ENCODE measurements around the gene SORCS2. TPM values are rescaled to one million over a fixed set of nuclear protein-coding genes. Genes with fewer than 3 reads are reported as not detected.

Gene SORCS2
- polyA plus RNA-seq, 1 donor (not counting 4 experiments of a cell fraction or from before 2014, with no cell fraction given) = 0.09 TPM

DNA sequence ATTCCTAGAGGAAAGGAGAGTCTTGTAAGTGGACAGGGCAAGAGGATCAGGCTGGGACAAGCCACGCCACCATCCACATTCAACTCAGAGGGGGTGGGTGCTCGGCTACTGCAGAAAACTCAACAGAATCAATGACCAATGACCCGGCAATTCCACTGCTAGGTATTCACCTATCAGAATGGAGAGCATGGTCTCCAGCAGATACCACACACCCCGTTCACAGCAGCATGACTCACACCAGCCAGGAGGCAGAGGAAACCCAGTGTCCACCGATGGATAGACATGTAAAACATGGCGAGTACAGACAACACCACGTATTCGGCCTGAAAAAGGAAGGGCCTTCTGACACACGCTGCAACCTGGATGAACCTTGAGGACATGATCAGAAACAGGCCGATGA, 571.5 kb downstream of the SORCS2 start:
- TF ChIP-seq, protein P1, sequence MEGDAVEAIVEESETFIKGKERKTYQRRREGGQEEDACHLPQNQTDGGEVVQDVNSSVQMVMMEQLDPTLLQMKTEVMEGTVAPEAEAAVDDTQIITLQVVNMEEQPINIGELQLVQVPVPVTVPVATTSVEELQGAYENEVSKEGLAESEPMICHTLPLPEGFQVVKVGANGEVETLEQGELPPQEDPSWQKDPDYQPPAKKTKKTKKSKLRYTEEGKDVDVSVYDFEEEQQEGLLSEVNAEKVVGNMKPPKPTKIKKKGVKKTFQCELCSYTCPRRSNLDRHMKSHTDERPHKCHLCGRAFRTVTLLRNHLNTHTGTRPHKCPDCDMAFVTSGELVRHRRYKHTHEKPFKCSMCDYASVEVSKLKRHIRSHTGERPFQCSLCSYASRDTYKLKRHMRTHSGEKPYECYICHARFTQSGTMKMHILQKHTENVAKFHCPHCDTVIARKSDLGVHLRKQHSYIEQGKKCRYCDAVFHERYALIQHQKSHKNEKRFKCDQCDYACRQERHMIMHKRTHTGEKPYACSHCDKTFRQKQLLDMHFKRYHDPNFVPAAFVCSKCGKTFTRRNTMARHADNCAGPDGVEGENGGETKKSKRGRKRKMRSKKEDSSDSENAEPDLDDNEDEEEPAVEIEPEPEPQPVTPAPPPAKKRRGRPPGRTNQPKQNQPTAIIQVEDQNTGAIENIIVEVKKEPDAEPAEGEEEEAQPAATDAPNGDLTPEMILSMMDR (optimal IDR thresholded peaks at IDR 0.05 in 1 of 3, IDR thresholded peaks at IDR 0.05 in 1 of 3, conservative IDR thresholded peaks at IDR 0.05 in 1 of 3; ENCODE audit: extremely low read depth in 1 of 3, insufficient read depth in 2 of 3, low read length in 3 of 3) = no peak
- no peak for TF ChIP-seq EZH2 (IDR thresholded peaks at IDR 0.05; ENCODE audit: low read length)
- H4K20me1 ChIP-seq (ENCODE audit: control insufficient read depth, extremely low read depth, insufficient read depth, low read length) = peaks cover 2% of the 10 kb centered on the region
- no peak overlapping the region for H3K4me2 ChIP-seq (ENCODE audit: control insufficient read depth, extremely low read depth, insufficient read depth, low read depth, low read length)
- no peak overlapping the region for H3K4me3 ChIP-seq (ENCODE audit: control insufficient read depth in 2 of 3, extremely low read depth in 1 of 3, insufficient read depth in 2 of 3, low read depth in 1 of 3, low read length in 3 of 3)
- dilution Hi-C loops (cut with MboI; ENCODE audit: extremely low pct_ligation_motif_present, low sequenced_read_pairs) = no loop called here
- DNase-seq (ENCODE audit: low read depth, low spot score) (no peak), FAIRE-seq (no peak)
- no peaks in the 10 kb centered on the region for H3K79me2 ChIP-seq (ENCODE audit: control insufficient read depth, insufficient read depth, low read length)
- no peak overlapping the region for H3K9ac ChIP-seq (ENCODE audit: control insufficient read depth, extremely low read depth, insufficient read depth, low read length)
- H3K4me1 ChIP-seq (ENCODE audit: control insufficient read depth, extremely low read depth, insufficient read depth, low read length) = no peaks in the 10 kb centered on the region
- H3K27me3 ChIP-seq (ENCODE audit: control insufficient read depth, extremely low read depth, insufficient read depth, low read length) = no peaks in the 10 kb centered on the region
- no peak overlapping the region for H2AFZ ChIP-seq (ENCODE audit: control insufficient read depth, low read length)
- no peak overlapping the region for H3K27ac ChIP-seq (ENCODE audit: control insufficient read depth, insufficient read depth, low read length)
- H3K36me3 ChIP-seq (ENCODE audit: control insufficient read depth in 2 of 2, extremely low read depth in 1 of 2, insufficient read depth in 2 of 2, low read length in 2 of 2) = peaks cover 35 to 38% of the 10 kb centered on the region in 2 experiments
- H3K9me3 ChIP-seq (ENCODE audit: control insufficient read depth, low read depth, low read length) = no peaks in the 10 kb centered on the region
- H3K9me1 ChIP-seq (ENCODE audit: control insufficient read depth, extremely low read depth, insufficient read depth, low read length) = no peaks in the 10 kb centered on the region

DNA sequence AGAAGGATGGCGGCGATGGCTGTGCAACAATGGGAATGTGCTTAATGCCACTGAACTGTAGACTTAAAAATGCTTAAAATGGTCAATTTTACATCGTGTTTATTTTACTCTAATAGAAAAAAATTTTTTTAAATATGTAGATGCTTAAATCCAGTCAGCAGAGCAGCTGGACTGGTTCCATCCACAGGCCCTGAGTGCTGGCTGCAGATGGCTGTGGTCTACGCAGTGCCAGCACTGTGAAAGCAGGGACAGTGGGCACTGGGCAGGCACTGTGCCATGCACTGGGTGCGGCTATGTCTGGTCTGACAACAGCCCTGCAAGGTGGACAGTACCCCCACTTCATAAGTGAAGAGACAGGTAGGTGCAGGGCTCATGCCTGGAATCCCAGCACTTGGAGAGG, 572.1 kb downstream of the SORCS2 start:
- Histone ChIP-seq H3K9me1 (ENCODE audit: control insufficient read depth, extremely low read depth, insufficient read depth, low read length) (no peaks in the 10 kb centered on the region), H2AFZ (ENCODE audit: control insufficient read depth, low read length) (no peak overlapping the region), H3K4me3 (ENCODE audit: control insufficient read depth in 2 of 3, extremely low read depth in 1 of 3, insufficient read depth in 2 of 3, low read depth in 1 of 3, low read length in 3 of 3) (no peak overlapping the region), H3K27ac (ENCODE audit: control insufficient read depth, insufficient read depth, low read length) (no peak overlapping the region), H4K20me1 (ENCODE audit: control insufficient read depth, extremely low read depth, insufficient read depth, low read length) (peaks cover 2% of the 10 kb centered on the region), H3K36me3 (ENCODE audit: control insufficient read depth in 2 of 2, extremely low read depth in 1 of 2, insufficient read depth in 2 of 2, low read length in 2 of 2) (peaks cover 38% of the 10 kb centered on the region in 2 experiments), H3K9me3 (ENCODE audit: control insufficient read depth, low read depth, low read length) (no peaks in the 10 kb centered on the region), H3K4me2 (ENCODE audit: control insufficient read depth, extremely low read depth, insufficient read depth, low read depth, low read length) (no peak overlapping the region), H3K27me3 (ENCODE audit: control insufficient read depth, extremely low read depth, insufficient read depth, low read length) (no peaks in the 10 kb centered on the region), H3K9ac (ENCODE audit: control insufficient read depth, extremely low read depth, insufficient read depth, low read length) (no peak overlapping the region), H3K79me2 (ENCODE audit: control insufficient read depth, insufficient read depth, low read length) (no peaks in the 10 kb centered on the region), H3K4me1 (ENCODE audit: control insufficient read depth, extremely low read depth, insufficient read depth, low read length) (no peaks in the 10 kb centered on the region)
- DNase-seq (ENCODE audit: low read depth, low spot score) = no peak
- FAIRE-seq = no peak
- dilution Hi-C loops (cut with MboI; ENCODE audit: extremely low pct_ligation_motif_present, low sequenced_read_pairs) = no loop called here
- TF ChIP-seq, protein P1 (optimal IDR thresholded peaks at IDR 0.05 in 1 of 3, IDR thresholded peaks at IDR 0.05 in 1 of 3, conservative IDR thresholded peaks at IDR 0.05 in 1 of 3; ENCODE audit: extremely low read depth in 1 of 3, insufficient read depth in 2 of 3, low read length in 3 of 3) = no peak
- no peak for TF ChIP-seq EZH2 (IDR thresholded peaks at IDR 0.05; ENCODE audit: low read length)

Measured in keratinocyte (primary cell).